GM23338 (cell line): Measurements from ENCODE around the gene LONRF3. TPM values are rescaled to one million over a fixed set of nuclear protein-coding genes. Genes with fewer than 3 reads are reported as not detected.

Source experiments
- ATAC-seq: fragments of 200-7000 bp; cut with Tn5 transposase; 3 replicates; pipeline ENCODE4 v1.9.1; 2020
- DNase-seq: peaks from one replicate; pipeline ENCODE4 v3.0.0-alpha.2; 2015; ENCODE audit warnings: low spot score
- H2AFZ ChIP-seq: fragments of 200-600 bp; sonication (generic); 2 replicates; pipeline ENCODE4 v1.8.0; 2016; ENCODE audit warnings: antibody characterized with exemption, mild to moderate bottlenecking, moderate library complexity
- H3F3A ChIP-seq: fragments of 200-600 bp; sonication (generic); replicated peaks from 2 replicates; pipeline ENCODE4 v1.8.0; 2017; ENCODE audit warnings: antibody characterized with exemption, mixed run types, low read depth
- H3K27ac ChIP-seq: fragments of 200-600 bp; sonication (generic); 2 replicates; pipeline ENCODE4 v1.6.1; 2016; ENCODE audit warnings: low read depth
- H3K27me3 ChIP-seq: fragments of 200-600 bp; sonication (generic); 2 replicates; pipeline ENCODE4 v1.8.0; 2016; ENCODE audit warnings: mild to moderate bottlenecking, mixed run types, moderate library complexity; ENCODE audit not compliant: insufficient read depth
- H3K36me3 ChIP-seq: fragments of 200-600 bp; sonication (generic); 2 replicates; pipeline ENCODE4 v1.8.0; 2016; ENCODE audit warnings: mild to moderate bottlenecking; ENCODE audit not compliant: insufficient read depth
- H3K4me1 ChIP-seq: fragments of 200-600 bp; sonication (generic); 2 replicates; pipeline ENCODE4 v1.8.0; 2016; ENCODE audit warnings: mild to moderate bottlenecking, moderate library complexity; ENCODE audit not compliant: insufficient read depth
- H3K4me2 ChIP-seq: fragments of 200-600 bp; sonication (generic); 2 replicates; pipeline ENCODE4 v1.7.1; 2017; ENCODE audit warnings: mixed run types
- H3K4me3 ChIP-seq: fragments of 200-600 bp; sonication (generic); 2 replicates; pipeline ENCODE4 v1.6.1; 2016; ENCODE audit warnings: mixed run types
- H3K79me2 ChIP-seq: fragments of 200-600 bp; sonication (generic); replicated peaks from 2 replicates; pipeline ENCODE4 v1.8.0; 2017; ENCODE audit warnings: mild to moderate bottlenecking; ENCODE audit not compliant: insufficient read depth
- H3K9me2 ChIP-seq: fragments of 200-600 bp; sonication (generic); 2 replicates; pipeline ENCODE4 v1.8.0; 2017; ENCODE audit not compliant: insufficient read depth
- H4K20me1 ChIP-seq: fragments of 200-600 bp; sonication (generic); replicated peaks from 2 replicates; pipeline ENCODE4 v1.8.0; 2017; ENCODE audit warnings: mild to moderate bottlenecking; ENCODE audit not compliant: insufficient read depth
- H3K27ac Mint-ChIP-seq: 2 replicates; pipeline ENCODE4 v1.8.0; 2020; ENCODE audit warnings: inconsistent platforms, mild to moderate bottlenecking, moderate library complexity, mixed read lengths
- H3K27me3 Mint-ChIP-seq: 3 replicates; pipeline ENCODE4 v1.8.0; 2022; ENCODE audit warnings: low read depth, mild to moderate bottlenecking, moderate library complexity, mixed read lengths, inconsistent platforms; ENCODE audit not compliant: insufficient read depth, poor library complexity
- H3K36me3 Mint-ChIP-seq: 3 replicates; pipeline ENCODE4 v1.8.0; 2021; ENCODE audit warnings: low read depth, mild to moderate bottlenecking, inconsistent platforms, moderate library complexity, mixed read lengths
- H3K4me1 Mint-ChIP-seq: 3 replicates; pipeline ENCODE4 v1.8.0; 2020; ENCODE audit warnings: mild to moderate bottlenecking, inconsistent platforms, mixed read lengths
- H3K4me3 Mint-ChIP-seq: 3 replicates; pipeline ENCODE4 v1.8.0; 2021; ENCODE audit warnings: moderate library complexity, mild to moderate bottlenecking, inconsistent platforms, mixed read lengths
- H3K9me3 Mint-ChIP-seq: 3 replicates; pipeline ENCODE4 v1.8.0; 2020; ENCODE audit warnings: moderate library complexity, mild to moderate bottlenecking, inconsistent platforms, mixed read lengths
- CREB1 ChIP-seq: fragments of 250-450 bp; sonication (Bioruptor Pico); IDR thresholded peaks from 2 replicates; pipeline ENCODE4 v1.5.0; 2020; ENCODE audit warnings: low read depth, mild to moderate bottlenecking, moderate library complexity
- CTCF ChIP-seq, 2 experiments: fragments of 200-600 bp in 1 of 2; sonication (generic) in 1 of 2; conservative IDR thresholded peaks; 2 replicates each; pipeline versions ENCODE4 v1.5.1 to v1.6.1; 2016 to 2017; ENCODE audit warnings: antibody characterized with exemption in 2 of 2, low read depth in 2 of 2, mild to moderate bottlenecking in 2 of 2, moderate library complexity in 1 of 2
- ETS1 ChIP-seq: IDR thresholded peaks from 2 replicates; pipeline ENCODE4 v1.6.1; 2016; ENCODE audit warnings: antibody characterized with exemption
- EZH2 ChIP-seq: fragments of 200-600 bp; sonication (generic); IDR thresholded peaks from one replicate; pipeline ENCODE4 v1.8.0; 2017; ENCODE audit warnings: antibody characterized with exemption, mild to moderate bottlenecking, low read depth; ENCODE audit not compliant: unreplicated experiment
- EZH2phosphoT487 ChIP-seq: fragments of 200-600 bp; sonication (generic); IDR thresholded peaks from one replicate; pipeline ENCODE4 v1.8.1; 2018; ENCODE audit warnings: antibody characterized with exemption; ENCODE audit not compliant: unreplicated experiment
- JUNB ChIP-seq: IDR thresholded peaks from one replicate; pipeline ENCODE4 v1.6.1; 2016; ENCODE audit warnings: antibody characterized with exemption; ENCODE audit not compliant: unreplicated experiment
- NANOG ChIP-seq: IDR thresholded peaks from 2 replicates; pipeline ENCODE4 v1.6.1; 2016; ENCODE audit warnings: antibody characterized with exemption, borderline replicate concordance
- POLR2AphosphoS5 ChIP-seq: IDR thresholded peaks from 2 replicates; pipeline ENCODE4 v1.6.1; 2016; ENCODE audit warnings: antibody characterized with exemption, low read depth
- REST ChIP-seq: IDR thresholded peaks from one replicate; pipeline ENCODE4 v1.6.1; 2018; ENCODE audit warnings: antibody characterized with exemption; ENCODE audit not compliant: unreplicated experiment
- STAT1 ChIP-seq: IDR thresholded peaks from one replicate; pipeline ENCODE4 v1.6.1; 2016; ENCODE audit warnings: antibody characterized with exemption; ENCODE audit not compliant: unreplicated experiment
- ZNF114 ChIP-seq: fragments of 250-450 bp; sonication (Bioruptor Pico); IDR thresholded peaks from 2 replicates; pipeline ENCODE4 v1.5.0; 2020; ENCODE audit warnings: mild to moderate bottlenecking, moderate library complexity
- polyA plus RNA-seq: library from polyadenylated mRNA; unstranded; fragments of >200 nt; fragmentation: Nextera tagmentation; extraction: Ambion mirVana; gene quantifications from 2 replicates; pipeline ENCODE4 v1.2.1, GENCODE V29; 2016
- total RNA-seq: library from RNA; depleted of rRNA; stranded (reverse); fragments of >200 nt; shearing (Covaris generic); gene quantifications from 2 replicates; pipeline ENCODE4 v1.2.3, GENCODE V29; 2014

Gene LONRF3
- total and polyA plus RNA-seq, 2 experiments from 2014 or later, result 0.10 TPM; not detected in 1

- H3K4me3 Mint-ChIP-seq, result no peak overlapping the region
- Histone ChIP-seq H3K4me1 (no peaks in the 10 kb centered on the region), H3K36me3 (no peaks in the 10 kb centered on the region), H3K79me2 (no peaks in the 10 kb centered on the region), H3K27me3 (peaks cover 61% of the 10 kb centered on the region), H3K4me2 (no peak overlapping the region), H3F3A (no peaks in the 10 kb centered on the region), H3K27ac (no peak overlapping the region), H2AFZ (no peak overlapping the region), H4K20me1 (no peaks in the 10 kb centered on the region), H3K9me2 (no peaks in the 10 kb centered on the region), H3K4me3 (no peak overlapping the region)
- peaks cover 38% of the 10 kb centered on the region for H3K27me3 Mint-ChIP-seq
- TF ChIP-seq CREB1 (no peak), POLR2AphosphoS5 (no peak)
- no peaks in the 10 kb centered on the region; the same call in 2 of the 3 replicates for H3K9me3 Mint-ChIP-seq
- no peak for DNase-seq
- no peak for ATAC-seq
- no peaks in the 10 kb centered on the region for H3K4me1 Mint-ChIP-seq
- H3K27ac Mint-ChIP-seq, result no peak overlapping the region
- H3K36me3 Mint-ChIP-seq, result no peaks in the 10 kb centered on the region
Measured at GRCh38 chrX:118964252-118964651, 10.2 kb upstream of the LONRF3 start.

- DNase-seq (no peak), ATAC-seq (no peak)
- Mint-ChIP-seq H3K27me3 (peaks cover 49% of the 10 kb centered on the region), H3K27ac (no peak overlapping the region), H3K36me3 (no peaks in the 10 kb centered on the region), H3K4me3 (no peak overlapping the region), H3K4me1 (no peaks in the 10 kb centered on the region), H3K9me3 (no peaks in the 10 kb centered on the region; the same call in 2 of the 3 replicates)
- Histone ChIP-seq H3K4me2 (no peak overlapping the region), H4K20me1 (no peaks in the 10 kb centered on the region), H3K4me3 (no peak overlapping the region), H3K27ac (no peak overlapping the region), H2AFZ (no peak overlapping the region), H3K79me2 (no peaks in the 10 kb centered on the region), H3K4me1 (no peaks in the 10 kb centered on the region), H3K27me3 (peaks cover 73% of the 10 kb centered on the region), H3K9me2 (no peaks in the 10 kb centered on the region), H3K36me3 (no peaks in the 10 kb centered on the region), H3F3A (no peaks in the 10 kb centered on the region)
- TF ChIP-seq ZNF114 (CRISPR knock-in tag) (no peak), CTCF (conservative IDR thresholded peaks at IDR 0.05; ENCODE audit: low read depth in 2 of 2) (no peak), JUNB (no peak), EZH2 (no peak), NANOG (no peak), ETS1 (no peak), REST (no peak), EZH2phosphoT487 (no peak), STAT1 (no peak)
Measured at GRCh38 chrX:118965395-118965794, 9.0 kb upstream of the LONRF3 start.
